A549 treated with GW870086 at 1 μM for 4 hours (cell line): ENCODE results near the gene BRD8. TPM values are rescaled to one million over a fixed set of nuclear protein-coding genes. Genes with fewer than 3 reads are reported as not detected.

Experiments
- total RNA-seq: library from RNA; stranded (reverse); fragments of 200-300 nt; extraction: Qiagen RNA extraction; gene quantifications from 5 replicates; pipeline ENCODE4 v1.2.3, GENCODE V29; 2022; ENCODE audit warnings: low read depth

The BRD8 gene, protein sequence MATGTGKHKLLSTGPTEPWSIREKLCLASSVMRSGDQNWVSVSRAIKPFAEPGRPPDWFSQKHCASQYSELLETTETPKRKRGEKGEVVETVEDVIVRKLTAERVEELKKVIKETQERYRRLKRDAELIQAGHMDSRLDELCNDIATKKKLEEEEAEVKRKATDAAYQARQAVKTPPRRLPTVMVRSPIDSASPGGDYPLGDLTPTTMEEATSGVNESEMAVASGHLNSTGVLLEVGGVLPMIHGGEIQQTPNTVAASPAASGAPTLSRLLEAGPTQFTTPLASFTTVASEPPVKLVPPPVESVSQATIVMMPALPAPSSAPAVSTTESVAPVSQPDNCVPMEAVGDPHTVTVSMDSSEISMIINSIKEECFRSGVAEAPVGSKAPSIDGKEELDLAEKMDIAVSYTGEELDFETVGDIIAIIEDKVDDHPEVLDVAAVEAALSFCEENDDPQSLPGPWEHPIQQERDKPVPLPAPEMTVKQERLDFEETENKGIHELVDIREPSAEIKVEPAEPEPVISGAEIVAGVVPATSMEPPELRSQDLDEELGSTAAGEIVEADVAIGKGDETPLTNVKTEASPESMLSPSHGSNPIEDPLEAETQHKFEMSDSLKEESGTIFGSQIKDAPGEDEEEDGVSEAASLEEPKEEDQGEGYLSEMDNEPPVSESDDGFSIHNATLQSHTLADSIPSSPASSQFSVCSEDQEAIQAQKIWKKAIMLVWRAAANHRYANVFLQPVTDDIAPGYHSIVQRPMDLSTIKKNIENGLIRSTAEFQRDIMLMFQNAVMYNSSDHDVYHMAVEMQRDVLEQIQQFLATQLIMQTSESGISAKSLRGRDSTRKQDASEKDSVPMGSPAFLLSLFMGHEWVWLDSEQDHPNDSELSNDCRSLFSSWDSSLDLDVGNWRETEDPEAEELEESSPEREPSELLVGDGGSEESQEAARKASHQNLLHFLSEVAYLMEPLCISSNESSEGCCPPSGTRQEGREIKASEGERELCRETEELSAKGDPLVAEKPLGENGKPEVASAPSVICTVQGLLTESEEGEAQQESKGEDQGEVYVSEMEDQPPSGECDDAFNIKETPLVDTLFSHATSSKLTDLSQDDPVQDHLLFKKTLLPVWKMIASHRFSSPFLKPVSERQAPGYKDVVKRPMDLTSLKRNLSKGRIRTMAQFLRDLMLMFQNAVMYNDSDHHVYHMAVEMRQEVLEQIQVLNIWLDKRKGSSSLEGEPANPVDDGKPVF
- total RNA-seq, result 41.9 to 53.8 TPM (median 45.5 TPM) in 5 replicates

DNA sequence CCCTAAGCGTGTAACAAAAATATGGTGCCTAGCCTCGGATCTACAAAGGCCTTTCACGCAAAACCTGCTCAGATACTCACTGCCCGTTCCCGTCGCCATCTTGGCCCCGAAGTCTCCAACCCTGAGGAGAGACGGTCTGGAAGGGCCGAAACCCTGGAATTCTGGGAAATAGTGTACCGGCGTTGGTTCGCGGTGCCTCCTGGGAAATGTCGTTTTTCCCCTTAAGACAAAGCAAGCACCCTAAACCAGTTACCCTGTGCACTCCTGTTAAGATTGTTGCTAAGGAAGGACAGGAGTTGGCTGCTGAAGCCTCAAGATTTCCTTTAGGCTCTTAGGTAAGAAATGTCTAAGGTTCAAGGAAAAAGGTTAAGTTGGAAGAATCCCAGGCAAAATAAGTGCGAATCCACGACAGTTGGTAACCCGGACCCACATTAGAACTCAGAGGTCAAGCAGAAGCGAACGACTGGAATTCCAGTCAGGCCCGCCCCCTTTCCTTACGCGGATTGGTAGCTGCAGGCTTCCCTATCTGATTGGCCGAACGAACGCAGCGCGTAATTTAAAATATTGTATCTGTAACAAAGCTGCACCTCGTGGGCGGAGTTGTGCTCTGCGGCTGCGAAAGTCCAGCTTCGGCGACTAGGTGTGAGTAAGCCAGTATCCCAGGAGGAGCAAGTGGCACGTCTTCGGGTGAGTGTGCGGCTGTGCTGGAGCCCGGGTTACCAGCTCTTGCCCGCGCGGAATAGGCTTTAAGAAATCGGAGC lies at the start of gene BRD8, which contains the start of gene KIF20A:
Gene BRD8 (minus strand): TSS at position 115 of the 761 bp plus-strand sequence. CDS start 16 bp downstream, at position 99.
Gene KIF20A (plus strand): TSS at position 597 of the 761 bp plus-strand sequence. CDS start 569 bp downstream, outside the sequence.

GRCh38 chr5:138213161-138214029 lies 35.0 kb upstream of the BRD8 start, which contains the start of gene CDC23:
Gene CDC23, minus strand, starts transcription at chr5:138213323. Its CDS starts 11 bp downstream, at chr5:138213312.

GRCh38 chr5:138138949-138139780 lies 39.3 kb downstream of the BRD8 start, which contains the start of gene NME5:
Gene NME5, minus strand, starts transcription at chr5:138139428. Its CDS starts 648 bp downstream, at chr5:138138780.

Other genes starting within 250 kb of the BRD8 start
- gene FAM13B, start 145.6 kb downstream of the BRD8 start, total RNA-seq, result 10.8 to 15.0 TPM (median 12.2 TPM) in 5 replicates
- gene WNT8A, start 94.6 kb downstream of the BRD8 start, total RNA-seq, result not detected in 5 replicates
- not detected in 5 replicates for gene NME5, start 39.2 kb downstream of the BRD8 start, total RNA-seq
- 37.8 to 49.5 TPM (median 41.9 TPM) in 5 replicates for gene KIF20A, start 482 bp upstream of the BRD8 start, total RNA-seq
- 21.5 to 37.9 TPM (median 27.9 TPM) in 5 replicates for gene CDC23, start 34.7 kb upstream of the BRD8 start, total RNA-seq
- 0.06 to 0.11 TPM in 2 of 5 replicates, not detected in the others for gene GFRA3, start 96.0 kb upstream of the BRD8 start, total RNA-seq
- gene CDC25C, start 153.2 kb upstream of the BRD8 start, total RNA-seq, result 8.6 to 11.7 TPM (median 10.5 TPM) in 5 replicates
- 18.4 to 23.9 TPM (median 21.3 TPM) in 5 replicates for gene FAM53C, start 159.6 kb upstream of the BRD8 start, total RNA-seq
- gene KDM3B, start 174.1 kb upstream of the BRD8 start, total RNA-seq, result 34.9 to 45.4 TPM (median 40.0 TPM) in 5 replicates